HG03558 (cell line): ENCODE results near the gene ACE.

ENCODE experiments used
- ATAC-seq: cut with Tn5 transposase; IDR thresholded peaks from one replicate; pipeline ENCODE4 v1.9.1; 2021; ENCODE audit warnings: moderate number of reproducible peaks; ENCODE audit not compliant: unreplicated experiment; ENCODE audit errors: extremely low read depth

Gene ACE

GRCh38 chr17:63531022-63531965 is 54.4 kb downstream of the ACE start:
- no peak for ATAC-seq

GRCh38 chr17:63533433-63534077 is 56.7 kb downstream of the ACE start:
- no peak for ATAC-seq

DNA sequence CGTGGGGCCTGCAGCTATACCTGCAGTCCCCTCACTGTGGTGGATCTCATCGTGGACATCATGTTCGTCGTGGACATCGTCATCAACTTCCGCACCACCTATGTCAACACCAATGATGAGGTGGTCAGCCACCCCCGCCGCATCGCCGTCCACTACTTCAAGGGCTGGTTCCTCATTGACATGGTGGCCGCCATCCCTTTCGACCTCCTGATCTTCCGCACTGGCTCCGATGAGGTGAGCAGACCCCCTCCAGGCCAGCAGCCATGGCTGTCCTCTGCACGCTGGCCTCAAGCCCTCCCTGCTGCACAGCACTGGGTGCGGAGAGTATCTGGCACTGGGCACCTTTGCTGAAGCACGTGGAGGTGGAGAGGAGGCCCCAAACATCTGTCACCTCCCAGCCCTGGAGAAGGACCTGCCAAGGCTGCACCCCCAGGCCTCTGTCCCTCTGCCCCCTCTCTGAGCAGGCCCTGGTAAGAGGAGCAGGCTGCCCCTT is 57.3 kb downstream of the ACE start:
- ATAC-seq = no peak

- ATAC-seq = no peak
Observed at GRCh38 chr17:63534816-63535455, 58.1 kb downstream of the ACE start.

DNA sequence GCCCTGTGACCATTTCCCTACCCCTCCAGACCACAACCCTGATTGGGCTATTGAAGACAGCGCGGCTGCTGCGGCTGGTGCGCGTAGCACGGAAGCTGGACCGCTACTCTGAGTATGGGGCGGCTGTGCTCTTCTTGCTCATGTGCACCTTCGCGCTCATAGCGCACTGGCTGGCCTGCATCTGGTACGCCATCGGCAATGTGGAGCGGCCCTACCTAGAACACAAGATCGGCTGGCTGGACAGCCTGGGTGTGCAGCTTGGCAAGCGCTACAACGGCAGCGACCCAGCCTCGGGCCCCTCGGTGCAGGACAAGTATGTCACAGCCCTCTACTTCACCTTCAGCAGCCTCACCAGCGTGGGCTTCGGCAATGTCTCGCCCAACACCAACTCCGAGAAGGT is 58.8 kb downstream of the ACE start:
- ATAC-seq = no peak

- no peak for ATAC-seq
Observed at GRCh38 chr17:63537001-63537400, 60.1 kb downstream of the ACE start.

- no peak for ATAC-seq
Observed at GRCh38 chr17:63537991-63538692, 61.3 kb downstream of the ACE start.

- ATAC-seq = no peak
Observed at GRCh38 chr17:63538693-63539595, 62.1 kb downstream of the ACE start.

DNA sequence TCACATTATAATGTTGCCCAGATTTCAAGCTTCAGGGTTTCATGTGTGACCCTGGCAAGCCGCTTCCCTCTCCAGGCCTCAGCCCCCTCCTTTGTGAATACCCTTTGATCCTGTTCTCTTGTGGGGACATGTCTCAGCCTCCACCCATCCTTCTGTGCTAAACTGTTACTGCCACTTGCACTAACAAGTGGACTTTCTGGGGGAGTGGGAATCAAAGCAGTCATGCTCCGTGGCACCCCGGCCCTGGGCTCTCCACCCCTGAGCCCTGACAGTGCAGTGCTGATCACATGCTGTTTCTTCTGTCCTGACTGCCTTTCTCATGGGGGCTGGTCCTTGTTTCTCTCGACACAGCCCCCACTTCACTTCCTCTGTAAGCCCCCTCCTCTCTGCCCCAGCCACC is 63.7 kb downstream of the ACE start:
- no peak for ATAC-seq

DNA sequence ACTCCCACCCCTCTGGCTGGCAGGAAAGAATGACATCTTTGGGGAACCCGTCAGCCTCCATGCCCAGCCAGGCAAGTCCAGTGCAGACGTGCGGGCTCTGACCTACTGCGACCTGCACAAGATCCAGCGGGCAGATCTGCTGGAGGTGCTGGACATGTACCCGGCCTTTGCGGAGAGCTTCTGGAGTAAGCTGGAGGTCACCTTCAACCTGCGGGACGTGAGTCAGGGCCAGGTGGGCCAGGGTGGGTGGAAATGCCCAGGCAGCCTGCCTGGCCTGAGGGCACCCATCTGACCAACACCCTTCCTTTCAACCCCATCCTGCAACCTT is 65.3 kb downstream of the ACE start:
- ATAC-seq = no peak

DNA sequence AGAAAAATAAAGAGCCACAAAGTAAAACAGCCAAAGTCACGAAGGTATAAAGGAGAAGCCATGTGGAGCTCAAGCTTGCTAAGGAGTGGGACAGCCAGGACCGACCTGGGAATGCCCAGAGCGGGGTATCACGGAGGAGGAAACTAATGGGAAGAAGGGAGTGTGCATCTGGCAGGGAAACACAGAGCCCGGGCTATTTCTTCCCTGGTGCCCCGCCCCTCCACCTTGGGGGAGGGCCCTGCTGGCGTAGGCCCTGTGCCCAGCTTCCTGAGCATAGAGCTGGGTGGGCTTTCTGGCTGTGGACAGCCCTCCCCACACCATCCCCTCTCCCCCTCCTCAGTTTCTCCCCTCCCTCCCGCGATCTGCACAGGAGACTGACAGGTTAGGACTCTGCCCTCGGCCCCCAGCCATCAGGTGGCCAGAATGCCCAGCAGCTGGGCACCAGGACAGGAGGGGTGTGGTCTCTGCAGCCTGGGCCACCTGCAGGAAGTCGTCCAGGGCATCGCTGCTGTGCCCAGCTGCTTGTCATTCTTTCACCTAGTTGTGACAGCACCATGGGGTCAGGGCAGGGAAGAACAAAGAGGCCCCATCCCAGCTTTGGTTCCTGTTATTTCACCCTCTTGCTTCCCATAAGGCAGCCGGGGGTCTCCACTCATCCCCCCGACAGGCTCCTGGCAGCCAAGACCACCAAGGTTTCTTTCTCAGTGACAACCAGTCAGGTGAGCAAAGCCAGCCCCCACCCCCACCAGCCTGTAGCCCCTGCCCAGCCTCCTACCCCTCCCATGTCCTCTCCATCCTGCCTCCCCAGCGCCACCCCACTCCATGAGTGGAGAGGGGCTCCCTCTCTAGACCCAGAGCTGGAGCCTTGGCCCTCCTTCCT is 66.3 kb downstream of the ACE start:
- ATAC-seq = no peak

DNA sequence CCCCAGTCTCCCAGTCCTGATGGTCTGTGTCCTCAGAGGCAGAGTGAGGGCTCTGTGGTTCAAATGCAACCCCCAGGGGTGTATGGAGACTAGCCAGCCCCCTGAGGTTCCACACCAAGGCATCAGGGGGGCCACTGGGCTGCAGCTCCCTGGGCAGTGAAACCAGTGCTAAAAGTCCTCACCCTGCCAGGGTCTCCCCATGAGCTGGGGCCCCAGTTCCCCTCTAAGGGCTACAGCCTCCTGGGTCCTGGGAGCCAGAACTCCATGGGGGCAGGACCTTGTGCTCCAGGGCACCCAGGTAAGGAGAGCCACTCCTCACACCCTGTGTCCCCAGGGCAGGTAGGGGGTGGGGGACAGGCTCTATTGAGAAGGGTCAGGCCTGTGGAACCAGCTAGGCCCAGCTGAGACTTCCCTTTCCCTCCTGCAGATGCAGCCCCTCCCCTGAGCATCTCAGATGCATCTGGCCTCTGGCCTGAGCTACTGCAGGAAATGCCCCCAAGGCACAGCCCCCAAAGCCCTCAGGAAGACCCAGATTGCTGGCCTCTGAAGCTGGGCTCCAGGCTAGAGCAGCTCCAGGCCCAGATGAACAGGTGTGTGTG is 67.1 kb downstream of the ACE start:
- ATAC-seq = no peak

DNA sequence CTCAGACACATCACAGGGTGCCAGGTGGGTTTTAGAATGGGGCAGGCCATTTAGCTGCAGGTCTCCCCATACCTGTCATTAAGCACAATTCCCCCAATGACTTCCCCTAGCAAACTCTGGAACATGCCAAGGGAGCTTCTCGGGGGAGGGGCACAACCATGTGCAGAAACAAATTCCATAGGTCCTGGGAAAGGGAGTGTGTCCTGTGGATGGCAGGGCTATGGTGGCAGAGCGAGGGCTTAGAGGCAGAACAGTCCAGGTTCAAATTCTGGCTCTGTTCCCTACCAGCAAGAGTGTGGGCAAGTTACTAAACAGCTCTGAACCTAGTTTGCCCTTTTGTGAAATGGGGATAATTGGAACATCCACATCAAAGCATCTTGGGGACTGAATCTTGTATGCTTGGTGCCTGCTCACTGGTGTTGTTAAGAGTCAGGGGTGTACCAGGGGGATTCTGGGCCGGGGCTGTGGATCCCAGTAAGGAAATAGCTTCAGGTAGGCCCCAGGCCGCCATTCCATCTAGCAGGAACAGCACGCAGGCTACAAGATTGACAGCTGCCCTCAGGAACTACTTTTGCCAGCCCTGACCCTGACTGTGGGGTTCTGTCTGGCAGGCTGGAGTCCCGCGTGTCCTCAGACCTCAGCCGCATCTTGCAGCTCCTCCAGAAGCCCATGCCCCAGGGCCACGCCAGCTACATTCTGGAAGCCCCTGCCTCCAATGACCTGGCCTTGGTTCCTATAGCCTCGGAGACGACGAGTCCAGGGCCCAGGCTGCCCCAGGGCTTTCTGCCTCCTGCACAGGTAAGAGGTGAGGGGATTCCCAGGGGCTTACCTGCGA is 67.8 kb downstream of the ACE start:
- no peak for ATAC-seq

DNA sequence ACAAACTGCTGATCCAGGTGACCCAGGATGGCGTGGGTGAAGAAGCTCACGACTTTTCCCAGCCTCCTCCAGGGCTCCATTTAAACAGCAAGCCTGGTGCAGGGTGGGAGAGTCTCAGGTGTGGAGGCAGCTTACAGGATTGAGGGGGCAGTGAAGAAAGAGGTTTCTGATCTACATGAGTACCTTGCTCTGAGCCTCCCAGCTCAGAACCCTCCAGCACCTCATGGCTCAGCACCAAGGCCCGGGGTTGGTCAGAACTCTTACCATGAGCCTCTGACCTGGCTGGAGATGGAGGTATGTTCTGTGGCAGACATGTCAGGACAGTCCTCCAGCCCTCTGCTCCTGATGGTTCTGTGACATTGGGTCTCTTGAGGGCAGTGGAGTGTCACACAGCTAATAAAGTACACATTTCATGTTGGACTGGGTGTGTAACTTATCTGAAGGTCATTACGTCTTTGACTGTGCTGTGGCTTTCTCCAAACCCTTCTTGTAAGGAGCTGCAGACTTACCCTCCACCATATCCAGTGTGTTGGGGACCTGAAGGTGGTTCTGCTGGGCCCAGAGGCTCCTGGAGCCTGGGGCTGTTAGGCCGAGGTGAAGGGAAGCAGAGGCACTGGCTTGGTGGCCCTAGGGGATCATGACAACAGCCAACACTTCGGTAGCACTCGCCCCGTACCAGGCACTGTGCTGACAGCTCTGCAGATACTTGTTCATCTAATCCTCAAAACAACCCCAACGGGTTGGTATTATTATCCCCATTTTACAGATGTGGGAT is 69.6 kb downstream of the ACE start:
- ATAC-seq = no peak

- ATAC-seq = no peak
Observed at GRCh38 chr17:63547083-63547523, 70.2 kb downstream of the ACE start.
